Measurements from ENCODE around the gene ABLIM2. TPM values are rescaled to one million over a fixed set of nuclear protein-coding genes. Genes with fewer than 3 reads are reported as not detected.

ABLIM2 gene
- total and polyA plus RNA-seq, 2 of the 4 experiments (the other 2 are of a cell fraction), result under 0.01 to 0.10 TPM

- Histone ChIP-seq H3K9ac (ENCODE audit: low read depth, low read length) (no peak overlapping the region), H3K23ac (ENCODE audit: low read depth, low read length) (no peak overlapping the region), H4K91ac (ENCODE audit: insufficient read depth, low read depth, low read length) (no peak overlapping the region), H3K27me3 (ENCODE audit: control insufficient read depth, insufficient read depth, low read length) (peaks cover 54% of the 10 kb centered on the region), H3K27ac (ENCODE audit: insufficient read depth, low read length) (no peak overlapping the region), H4K8ac (ENCODE audit: low read depth in 2 of 2, low read length in 2 of 2) (no peak overlapping the region), H2AFZ (replicated peaks; ENCODE audit: low read length, poor library complexity) (no peak overlapping the region), H3K4me3 (ENCODE audit: insufficient read depth, low read depth, low read length) (no peak overlapping the region), H2AK5ac (ENCODE audit: low read depth, low read length) (no peak overlapping the region), H2BK15ac (ENCODE audit: low read depth, low read length) (no peak overlapping the region), H3K18ac (ENCODE audit: low read depth, low read length) (no peak overlapping the region), H2BK120ac (ENCODE audit: low read depth, low read length) (no peak overlapping the region), H3K79me1 (ENCODE audit: low read depth in 1 of 2, low read length in 2 of 2) (no peaks in the 10 kb centered on the region), H3K4me2 (ENCODE audit: low read depth, low read length) (no peak overlapping the region), H3K9me3 (ENCODE audit: control insufficient read depth, insufficient read depth, low read length) (no peaks in the 10 kb centered on the region), H3K9me1 (ENCODE audit: insufficient read depth, low read length) (0 out of 2 replicates have a peak, but pooled peaks cover 4% of the 10 kb centered on the region), H2BK5ac (ENCODE audit: low read depth, low read length, poor library complexity, severe bottlenecking) (no peak overlapping the region), H3K56ac (ENCODE audit: extremely low read depth, insufficient read depth, low read length) (no peak overlapping the region), H4K20me1 (ENCODE audit: insufficient read depth, low read length) (no peaks in the 10 kb centered on the region), H2BK20ac (ENCODE audit: low read depth, low read length) (no peak overlapping the region), H3K14ac (replicated peaks; ENCODE audit: low read depth, low read length) (no peak overlapping the region), H3K36me3 (ENCODE audit: control insufficient read depth, insufficient read depth, low read length) (no peaks in the 10 kb centered on the region), H3K4ac (ENCODE audit: low read depth, low read length) (no peak overlapping the region), H3K4me1 (ENCODE audit: control insufficient read depth, insufficient read depth, low read length) (no peaks in the 10 kb centered on the region), H2AK9ac (replicated peaks; ENCODE audit: low read depth, low read length, poor library complexity) (no peak overlapping the region), H4K5ac (ENCODE audit: low read depth, low read length) (no peak overlapping the region)
- no peak for TF ChIP-seq USF2 (IDR thresholded peaks at IDR 0.05; ENCODE audit: low read depth, low read length)
- no peak for TF ChIP-seq SMC3 (IDR thresholded peaks at IDR 0.05; ENCODE audit: low read depth, low read length)
- TF ChIP-seq BHLHE40 (IDR thresholded peaks at IDR 0.05; ENCODE audit: low read depth, low read length), result no peak
- TF ChIP-seq RFX5 (IDR thresholded peaks at IDR 0.05; ENCODE audit: low read depth, low read length), result no peak
- no peak for TF ChIP-seq RAD21 (IDR thresholded peaks at IDR 0.05; ENCODE audit: low read length)
- no peak for TF ChIP-seq CEBPB (IDR thresholded peaks at IDR 0.05; ENCODE audit: low read depth, low read length)
- no peak for TF ChIP-seq CHD1 (IDR thresholded peaks at IDR 0.05; ENCODE audit: low read depth, low read length)
- no peak for TF ChIP-seq MAFK (IDR thresholded peaks at IDR 0.05; ENCODE audit: low read depth, low read length)
- TF ChIP-seq FOS (IDR thresholded peaks at IDR 0.05; ENCODE audit: low read depth, low read length), result no peak
- TF ChIP-seq CTCF (conservative IDR thresholded peaks at IDR 0.05; ENCODE audit: low read depth, low read length), result no peak
- no peak for TF ChIP-seq ELK1 (IDR thresholded peaks at IDR 0.05; ENCODE audit: borderline replicate concordance, low read depth, low read length)
- TF ChIP-seq MXI1 (IDR thresholded peaks at IDR 0.05; ENCODE audit: borderline replicate concordance, low read depth, low read length), result no peak
- TF ChIP-seq RCOR1 (IDR thresholded peaks at IDR 0.05; ENCODE audit: insufficient replicate concordance, low read length), result no peak
- TF ChIP-seq POLR2A (IDR thresholded peaks at IDR 0.05; ENCODE audit: low read depth, low read length), result no peak
- no peak for TF ChIP-seq NFE2L2 (IDR thresholded peaks at IDR 0.05; ENCODE audit: low read depth, low read length)
- TF ChIP-seq MAZ (IDR thresholded peaks at IDR 0.05; ENCODE audit: borderline replicate concordance, low read depth, low read length), result no peak
- no peak for DNase-seq
- dilution Hi-C loops (cut with HindIII; ENCODE audit: low sequenced_read_pairs, unreplicated experiment) (no loop called here), in situ Hi-C loops (cut with MboI; ENCODE audit: low sequenced_read_pairs) (no loop called here), intact Hi-C loops (cut with micrococcal nuclease) (no loop called here)
- BruUV-seq (replicated peaks), result no TSS peak
- no peak for ATAC-seq (ENCODE audit: low read depth)
- no CpG with 5 or more reads among the region's 6 CpGs for WGBS, 2 experiments (ENCODE audit: extremely low coverage in 2 of 2, insufficient read length in 1 of 2)
- CTCF ChIA-PET, result no interaction called here
- POLR2A ChIA-PET (ENCODE audit: unreplicated experiment), result no interaction called here
Observed at GRCh38 chr4:8039290-8039689, 119.3 kb downstream of the ABLIM2 start.
